GM12878 (cell line): ENCODE measurements around the gene GPR17. TPM values are rescaled to one million over a fixed set of nuclear protein-coding genes. Genes with fewer than 3 reads are reported as not detected.
A peak's percentile ranks its signal among the peaks of the same experiment; 100 is the strongest.

Experiments used
- CREM ChIP-seq: IDR thresholded peaks from 2 replicates; pipeline ENCODE4 v1.6.1; 2014; ENCODE audit warnings: antibody characterized with exemption, low read depth
- HDAC6 ChIP-seq: fragments of 200-600 bp; sonication (generic); IDR thresholded peaks from one replicate; pipeline ENCODE4 v1.8.0; 2017; ENCODE audit warnings: antibody characterized with exemption; ENCODE audit not compliant: unreplicated experiment
- IRF4 ChIP-seq: IDR thresholded peaks from 2 replicates; pipeline ENCODE4 v1.6.1; 2011; ENCODE audit warnings: low read depth, low read length
- MYC ChIP-seq: IDR thresholded peaks from 2 replicates; pipeline ENCODE4 v1.6.1; 2011; ENCODE audit warnings: mild to moderate bottlenecking, low read length, moderate library complexity, inconsistent platforms; ENCODE audit not compliant: insufficient read depth, insufficient replicate concordance, insufficient read length, severe bottlenecking
- PML ChIP-seq: IDR thresholded peaks from 2 replicates; pipeline ENCODE4 v1.6.1; 2012; ENCODE audit warnings: low read length, inconsistent platforms
- RAD51 ChIP-seq: fragments of 450-650 bp; IDR thresholded peaks from 2 replicates; pipeline ENCODE4 v1.6.1; 2016; ENCODE audit warnings: moderate library complexity, mild to moderate bottlenecking, inconsistent platforms
- SREBF1 ChIP-seq: IDR thresholded peaks from 2 replicates; pipeline ENCODE4 v1.6.1; 2012; ENCODE audit warnings: mild to moderate bottlenecking, low read length
- TBL1XR1 ChIP-seq: IDR thresholded peaks from 2 replicates; pipeline ENCODE4 v1.6.1; 2012; ENCODE audit warnings: low read depth, low read length, improper control_type of control experiment
- TCF12 ChIP-seq: IDR thresholded peaks from 2 replicates; pipeline ENCODE4 v1.6.1; 2011; ENCODE audit warnings: low read depth, mild to moderate bottlenecking, low read length
- YY1 ChIP-seq: IDR thresholded peaks from 2 replicates; pipeline ENCODE4 v1.6.1; 2011; ENCODE audit warnings: low read depth, mild to moderate bottlenecking, low read length
- ZNF24 ChIP-seq: fragments of 450-650 bp; IDR thresholded peaks from 2 replicates; pipeline ENCODE4 v1.6.1; 2017; ENCODE audit warnings: antibody characterized with exemption, mild to moderate bottlenecking
- ZNF384 ChIP-seq: IDR thresholded peaks from 2 replicates; pipeline ENCODE4 v1.6.1; 2012; ENCODE audit warnings: low read depth, mild to moderate bottlenecking, low read length, improper control_type of control experiment, borderline replicate concordance
- polyA plus RNA-seq, 11 experiments: library from polyadenylated mRNA; depleted of rRNA in 4 of 11; unstranded in 6 of 11; stranded (reverse) in 5 of 11; fragments of >200 nt; fragmentation: Nextera tagmentation in 4 of 11; fragmentation: Illumina TruSeq in 1 of 11; extraction: Ambion mirVana in 4 of 11; extraction: Trizol in 1 of 11; gene quantifications; 1 replicate in 1 of 11; 2 replicates in 10 of 11; pipeline versions ENCODE4 v1.2.1 to v1.2.3, GENCODE V29; 2011 to 2016; ENCODE audit warnings: inconsistent platforms in 2 of 11, missing spikeins in 2 of 11, low read depth in 1 of 11
- total RNA-seq, 4 experiments: library from RNA; depleted of rRNA in 3 of 4; stranded (reverse); fragments of >200 nt in 3 of 4; fragmentation: Illumina TruSeq in 1 of 4; extraction: Trizol in 1 of 4; gene quantifications; 2 replicates each; pipeline versions ENCODE4 v1.2.1 to v1.2.3, GENCODE V29; 2013 to 2021
- TF ChIP-seq, protein P1 (sequence below): fragments of 450-650 bp; IDR thresholded peaks from 2 replicates; pipeline ENCODE4 v1.6.1; 2018; ENCODE audit warnings: borderline replicate concordance, mild to moderate bottlenecking; ENCODE audit not compliant: partially characterized antibody
- TF ChIP-seq, protein P2 (sequence below): IDR thresholded peaks from 2 replicates; pipeline ENCODE4 v1.6.1; 2012; ENCODE audit warnings: improper control_type of control experiment, low read depth, low read length; ENCODE audit not compliant: insufficient replicate concordance
- TF ChIP-seq, protein P3 (sequence below): fragments of 450-650 bp; IDR thresholded peaks from 2 replicates; pipeline ENCODE4 v1.6.1; 2017; ENCODE audit warnings: mild to moderate bottlenecking, moderate library complexity
- TF ChIP-seq, protein P4 (sequence below): fragments of 450-650 bp; IDR thresholded peaks from 2 replicates; pipeline ENCODE4 v1.6.1; 2016; ENCODE audit warnings: mild to moderate bottlenecking

GPR17 gene
- total and polyA plus RNA-seq, 10 of the 15 experiments (the other 5 are each of a cell fraction or from before 2014, with no cell fraction given): not detected

DNA sequence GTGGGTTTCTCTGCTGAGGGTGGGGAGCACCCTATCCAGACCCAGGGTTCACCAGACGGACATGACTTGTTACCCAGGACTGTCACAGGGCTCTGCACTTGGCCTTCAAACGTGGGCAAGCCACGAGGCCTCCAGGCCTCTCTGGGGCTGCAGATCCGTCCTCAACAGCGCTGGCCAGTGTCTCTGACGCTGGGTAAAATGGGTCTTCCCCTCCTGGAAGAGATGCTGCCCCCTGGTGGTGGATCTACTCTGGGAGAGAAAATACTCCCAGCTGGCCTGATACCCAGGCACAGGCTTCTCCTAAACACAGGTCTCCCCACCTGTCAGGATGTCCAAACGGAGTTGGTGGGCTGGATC, 3.7 kb downstream of the GPR17 start (continued):
- TF ChIP-seq, protein P1, sequence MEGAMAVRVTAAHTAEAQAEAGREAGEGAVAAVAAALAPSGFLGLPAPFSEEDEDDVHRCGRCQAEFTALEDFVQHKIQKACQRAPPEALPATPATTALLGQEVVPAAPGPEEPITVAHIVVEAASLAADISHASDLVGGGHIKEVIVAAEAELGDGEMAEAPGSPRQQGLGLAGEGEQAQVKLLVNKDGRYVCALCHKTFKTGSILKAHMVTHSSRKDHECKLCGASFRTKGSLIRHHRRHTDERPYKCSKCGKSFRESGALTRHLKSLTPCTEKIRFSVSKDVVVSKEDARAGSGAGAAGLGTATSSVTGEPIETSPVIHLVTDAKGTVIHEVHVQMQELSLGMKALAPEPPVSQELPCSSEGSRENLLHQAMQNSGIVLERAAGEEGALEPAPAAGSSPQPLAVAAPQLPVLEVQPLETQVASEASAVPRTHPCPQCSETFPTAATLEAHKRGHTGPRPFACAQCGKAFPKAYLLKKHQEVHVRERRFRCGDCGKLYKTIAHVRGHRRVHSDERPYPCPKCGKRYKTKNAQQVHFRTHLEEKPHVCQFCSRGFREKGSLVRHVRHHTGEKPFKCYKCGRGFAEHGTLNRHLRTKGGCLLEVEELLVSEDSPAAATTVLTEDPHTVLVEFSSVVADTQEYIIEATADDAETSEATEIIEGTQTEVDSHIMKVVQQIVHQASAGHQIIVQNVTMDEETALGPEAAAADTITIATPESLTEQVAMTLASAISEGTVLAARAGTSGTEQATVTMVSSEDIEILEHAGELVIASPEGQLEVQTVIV: no peak
- 0 out of 2 replicates have a peak, but pooled peaks have one; percentile 26 for TF ChIP-seq CREM
- TF ChIP-seq TCF12: 0 out of 2 replicates have a peak, but pooled peaks have one; percentile 7
- TF ChIP-seq YY1: peak; percentile 77
- no peak for TF ChIP-seq ZNF24
- TF ChIP-seq, protein P2, sequence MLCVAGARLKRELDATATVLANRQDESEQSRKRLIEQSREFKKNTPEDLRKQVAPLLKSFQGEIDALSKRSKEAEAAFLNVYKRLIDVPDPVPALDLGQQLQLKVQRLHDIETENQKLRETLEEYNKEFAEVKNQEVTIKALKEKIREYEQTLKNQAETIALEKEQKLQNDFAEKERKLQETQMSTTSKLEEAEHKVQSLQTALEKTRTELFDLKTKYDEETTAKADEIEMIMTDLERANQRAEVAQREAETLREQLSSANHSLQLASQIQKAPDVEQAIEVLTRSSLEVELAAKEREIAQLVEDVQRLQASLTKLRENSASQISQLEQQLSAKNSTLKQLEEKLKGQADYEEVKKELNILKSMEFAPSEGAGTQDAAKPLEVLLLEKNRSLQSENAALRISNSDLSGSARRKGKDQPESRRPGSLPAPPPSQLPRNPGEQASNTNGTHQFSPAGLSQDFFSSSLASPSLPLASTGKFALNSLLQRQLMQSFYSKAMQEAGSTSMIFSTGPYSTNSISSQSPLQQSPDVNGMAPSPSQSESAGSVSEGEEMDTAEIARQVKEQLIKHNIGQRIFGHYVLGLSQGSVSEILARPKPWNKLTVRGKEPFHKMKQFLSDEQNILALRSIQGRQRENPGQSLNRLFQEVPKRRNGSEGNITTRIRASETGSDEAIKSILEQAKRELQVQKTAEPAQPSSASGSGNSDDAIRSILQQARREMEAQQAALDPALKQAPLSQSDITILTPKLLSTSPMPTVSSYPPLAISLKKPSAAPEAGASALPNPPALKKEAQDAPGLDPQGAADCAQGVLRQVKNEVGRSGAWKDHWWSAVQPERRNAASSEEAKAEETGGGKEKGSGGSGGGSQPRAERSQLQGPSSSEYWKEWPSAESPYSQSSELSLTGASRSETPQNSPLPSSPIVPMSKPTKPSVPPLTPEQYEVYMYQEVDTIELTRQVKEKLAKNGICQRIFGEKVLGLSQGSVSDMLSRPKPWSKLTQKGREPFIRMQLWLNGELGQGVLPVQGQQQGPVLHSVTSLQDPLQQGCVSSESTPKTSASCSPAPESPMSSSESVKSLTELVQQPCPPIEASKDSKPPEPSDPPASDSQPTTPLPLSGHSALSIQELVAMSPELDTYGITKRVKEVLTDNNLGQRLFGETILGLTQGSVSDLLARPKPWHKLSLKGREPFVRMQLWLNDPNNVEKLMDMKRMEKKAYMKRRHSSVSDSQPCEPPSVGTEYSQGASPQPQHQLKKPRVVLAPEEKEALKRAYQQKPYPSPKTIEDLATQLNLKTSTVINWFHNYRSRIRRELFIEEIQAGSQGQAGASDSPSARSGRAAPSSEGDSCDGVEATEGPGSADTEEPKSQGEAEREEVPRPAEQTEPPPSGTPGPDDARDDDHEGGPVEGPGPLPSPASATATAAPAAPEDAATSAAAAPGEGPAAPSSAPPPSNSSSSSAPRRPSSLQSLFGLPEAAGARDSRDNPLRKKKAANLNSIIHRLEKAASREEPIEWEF: no peak
- TF ChIP-seq, protein P3, sequence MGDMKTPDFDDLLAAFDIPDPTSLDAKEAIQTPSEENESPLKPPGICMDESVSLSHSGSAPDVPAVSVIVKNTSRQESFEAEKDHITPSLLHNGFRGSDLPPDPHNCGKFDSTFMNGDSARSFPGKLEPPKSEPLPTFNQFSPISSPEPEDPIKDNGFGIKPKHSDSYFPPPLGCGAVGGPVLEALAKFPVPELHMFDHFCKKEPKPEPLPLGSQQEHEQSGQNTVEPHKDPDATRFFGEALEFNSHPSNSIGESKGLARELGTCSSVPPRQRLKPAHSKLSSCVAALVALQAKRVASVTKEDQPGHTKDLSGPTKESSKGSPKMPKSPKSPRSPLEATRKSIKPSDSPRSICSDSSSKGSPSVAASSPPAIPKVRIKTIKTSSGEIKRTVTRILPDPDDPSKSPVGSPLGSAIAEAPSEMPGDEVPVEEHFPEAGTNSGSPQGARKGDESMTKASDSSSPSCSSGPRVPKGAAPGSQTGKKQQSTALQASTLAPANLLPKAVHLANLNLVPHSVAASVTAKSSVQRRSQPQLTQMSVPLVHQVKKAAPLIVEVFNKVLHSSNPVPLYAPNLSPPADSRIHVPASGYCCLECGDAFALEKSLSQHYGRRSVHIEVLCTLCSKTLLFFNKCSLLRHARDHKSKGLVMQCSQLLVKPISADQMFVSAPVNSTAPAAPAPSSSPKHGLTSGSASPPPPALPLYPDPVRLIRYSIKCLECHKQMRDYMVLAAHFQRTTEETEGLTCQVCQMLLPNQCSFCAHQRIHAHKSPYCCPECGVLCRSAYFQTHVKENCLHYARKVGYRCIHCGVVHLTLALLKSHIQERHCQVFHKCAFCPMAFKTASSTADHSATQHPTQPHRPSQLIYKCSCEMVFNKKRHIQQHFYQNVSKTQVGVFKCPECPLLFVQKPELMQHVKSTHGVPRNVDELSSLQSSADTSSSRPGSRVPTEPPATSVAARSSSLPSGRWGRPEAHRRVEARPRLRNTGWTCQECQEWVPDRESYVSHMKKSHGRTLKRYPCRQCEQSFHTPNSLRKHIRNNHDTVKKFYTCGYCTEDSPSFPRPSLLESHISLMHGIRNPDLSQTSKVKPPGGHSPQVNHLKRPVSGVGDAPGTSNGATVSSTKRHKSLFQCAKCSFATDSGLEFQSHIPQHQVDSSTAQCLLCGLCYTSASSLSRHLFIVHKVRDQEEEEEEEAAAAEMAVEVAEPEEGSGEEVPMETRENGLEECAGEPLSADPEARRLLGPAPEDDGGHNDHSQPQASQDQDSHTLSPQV: no peak
- no peak for TF ChIP-seq MYC
- no peak for TF ChIP-seq HDAC6
- TF ChIP-seq, protein P4, sequence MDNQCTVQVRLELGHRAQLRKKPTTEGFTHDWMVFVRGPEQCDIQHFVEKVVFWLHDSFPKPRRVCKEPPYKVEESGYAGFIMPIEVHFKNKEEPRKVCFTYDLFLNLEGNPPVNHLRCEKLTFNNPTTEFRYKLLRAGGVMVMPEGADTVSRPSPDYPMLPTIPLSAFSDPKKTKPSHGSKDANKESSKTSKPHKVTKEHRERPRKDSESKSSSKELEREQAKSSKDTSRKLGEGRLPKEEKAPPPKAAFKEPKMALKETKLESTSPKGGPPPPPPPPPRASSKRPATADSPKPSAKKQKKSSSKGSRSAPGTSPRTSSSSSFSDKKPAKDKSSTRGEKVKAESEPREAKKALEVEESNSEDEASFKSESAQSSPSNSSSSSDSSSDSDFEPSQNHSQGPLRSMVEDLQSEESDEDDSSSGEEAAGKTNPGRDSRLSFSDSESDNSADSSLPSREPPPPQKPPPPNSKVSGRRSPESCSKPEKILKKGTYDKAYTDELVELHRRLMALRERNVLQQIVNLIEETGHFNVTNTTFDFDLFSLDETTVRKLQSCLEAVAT: no peak
- TF ChIP-seq ZNF384: no peak
- 0 out of 2 replicates have a peak, but pooled peaks have one; percentile 13 for TF ChIP-seq IRF4
- no peak for TF ChIP-seq RAD51
- no peak for TF ChIP-seq SREBF1
- no peak for TF ChIP-seq PML
- TF ChIP-seq TBL1XR1: no peak
